NCI-H128 (cell line): ENCODE measurements around the gene TBC1D22A.

Source experiments
- DNase-seq: peaks from one replicate; lab custom pipeline; 2025; ENCODE audit not compliant: unreplicated experiment; lab: John Stamatoyannopoulos, UW

TBC1D22A gene

GRCh38 chr22:47091921-47092700 lies 329.7 kb downstream of the TBC1D22A start:
- DNase-seq, result no peak

- no peak for DNase-seq
Measured at GRCh38 chr22:47092896-47093311, 330.5 kb downstream of the TBC1D22A start.

- no peak for DNase-seq
Measured at GRCh38 chr22:47093720-47094119, 331.3 kb downstream of the TBC1D22A start.

- no peak for DNase-seq
Measured at GRCh38 chr22:47094861-47095330, 332.4 kb downstream of the TBC1D22A start.

GRCh38 chr22:47095395-47096122 lies 333.1 kb downstream of the TBC1D22A start:
- DNase-seq, result no peak

- no peak for DNase-seq
Measured at GRCh38 chr22:47098121-47098520, 335.7 kb downstream of the TBC1D22A start.

- no peak for DNase-seq
Measured at GRCh38 chr22:47098554-47098953, 336.1 kb downstream of the TBC1D22A start.

GRCh38 chr22:47100019-47100418 lies 337.6 kb downstream of the TBC1D22A start:
- no peak for DNase-seq

GRCh38 chr22:47100646-47101200 lies 338.3 kb downstream of the TBC1D22A start:
- DNase-seq, result no peak

GRCh38 chr22:47101321-47101885 lies 339.0 kb downstream of the TBC1D22A start:
- no peak for DNase-seq

- no peak for DNase-seq
Measured at GRCh38 chr22:47102081-47102480, 339.6 kb downstream of the TBC1D22A start.

- DNase-seq, result no peak
Measured at GRCh38 chr22:47102648-47103047, 340.2 kb downstream of the TBC1D22A start.

- DNase-seq, result no peak
Measured at GRCh38 chr22:47105085-47105484, 342.6 kb downstream of the TBC1D22A start.

- no peak for DNase-seq
Measured at GRCh38 chr22:47106806-47107205, 344.4 kb downstream of the TBC1D22A start.

- DNase-seq, result no peak
Measured at GRCh38 chr22:47107431-47107830, 345.0 kb downstream of the TBC1D22A start.

GRCh38 chr22:47110817-47111443 lies 348.5 kb downstream of the TBC1D22A start:
- no peak for DNase-seq

- no peak for DNase-seq
Measured at GRCh38 chr22:47111626-47112581, 349.5 kb downstream of the TBC1D22A start.

GRCh38 chr22:47112582-47112965 lies 350.1 kb downstream of the TBC1D22A start:
- no peak for DNase-seq

GRCh38 chr22:47112994-47113852 lies 350.8 kb downstream of the TBC1D22A start:
- DNase-seq, result no peak
